K562 (cell line): ENCODE data around the gene SOWAHA. TPM values are rescaled to one million over a fixed set of nuclear protein-coding genes. Genes with fewer than 3 reads are reported as not detected.

ENCODE experiments used
- AFF4 ChIP-seq: sonication (generic); formaldehyde crosslinking; IDR thresholded peaks from 2 replicates; pipeline ENCODE4 v1.8.0; 2023; ENCODE audit warnings: mild to moderate bottlenecking, missing genetic modification reagents
- CREM ChIP-seq: IDR thresholded peaks from 2 replicates; pipeline ENCODE4 v1.6.1; 2014; ENCODE audit warnings: antibody characterized with exemption, low read depth
- DACH1 ChIP-seq: fragments of 450-650 bp; IDR thresholded peaks from 2 replicates; pipeline ENCODE4 v1.6.1; 2018; ENCODE audit not compliant: partially characterized antibody
- FOXM1 ChIP-seq, 2 experiments: fragments of 450-650 bp in 1 of 2; sonication (generic) in 1 of 2; formaldehyde crosslinking in 1 of 2; IDR thresholded peaks; 2 replicates each; pipeline versions ENCODE4 v1.6.1 to v1.9.0; 2017 to 2022; ENCODE audit warnings: low read depth in 2 of 2, mild to moderate bottlenecking in 2 of 2, missing genetic modification reagents in 1 of 2, moderate library complexity in 1 of 2
- HMGN3 ChIP-seq: IDR thresholded peaks from 2 replicates; pipeline ENCODE4 v1.6.1; 2011; ENCODE audit warnings: borderline replicate concordance, low read depth, mild to moderate bottlenecking, mixed read lengths, low read length; ENCODE audit not compliant: insufficient read length; ENCODE audit errors: extremely low read depth
- NUFIP1 ChIP-seq: fragments of 450-650 bp; IDR thresholded peaks from 2 replicates; pipeline ENCODE4 v1.6.1; 2018; ENCODE audit not compliant: partially characterized antibody
- RAD51 ChIP-seq: fragments of 450-650 bp; IDR thresholded peaks from 2 replicates; pipeline ENCODE4 v1.7.1; 2016; ENCODE audit warnings: low read depth, mild to moderate bottlenecking, borderline replicate concordance
- RB1 ChIP-seq: fragments of 450-650 bp; IDR thresholded peaks from 2 replicates; pipeline ENCODE4 v1.6.1; 2017; ENCODE audit warnings: low read depth, mild to moderate bottlenecking
- SRF ChIP-seq, 2 experiments: fragments of 250-450, 450-650 bp in 1 of 2; sonication (Bioruptor Pico) in 1 of 2; sonication (generic) in 1 of 2; formaldehyde crosslinking; IDR thresholded peaks; 2 replicates each; pipeline versions ENCODE4 v1.5.0 to v1.5.1; 2020 to 2022; ENCODE audit warnings: mild to moderate bottlenecking in 1 of 2, missing genetic modification reagents in 1 of 2
- TAL1 ChIP-seq: fragments of 450-650 bp; IDR thresholded peaks from 2 replicates; pipeline ENCODE4 v1.6.1; 2016; ENCODE audit warnings: mild to moderate bottlenecking
- TCF7 ChIP-seq: sonication (generic); IDR thresholded peaks from 2 replicates; pipeline ENCODE4 v1.6.1; 2016; ENCODE audit warnings: antibody characterized with exemption, borderline replicate concordance
- USF2 ChIP-seq: sonication (generic); formaldehyde crosslinking; IDR thresholded peaks from 2 replicates; pipeline ENCODE4 v1.5.0; 2020; ENCODE audit warnings: missing genetic modification reagents
- YBX1 ChIP-seq: fragments of 450-650 bp; IDR thresholded peaks from 2 replicates; pipeline ENCODE4 v1.7.1; 2016; ENCODE audit warnings: mild to moderate bottlenecking
- ZNF12 ChIP-seq: sonication (generic); formaldehyde crosslinking; IDR thresholded peaks from 2 replicates; pipeline ENCODE4 v1.4.0; 2020; ENCODE audit warnings: mild to moderate bottlenecking, missing genetic modification reagents
- ZNF274 ChIP-seq: IDR thresholded peaks from 2 replicates; pipeline ENCODE4 v1.6.1; 2011; ENCODE audit warnings: low read depth, mild to moderate bottlenecking, low read length, moderate library complexity, borderline replicate concordance
- ZNF311 ChIP-seq: fragments of 250-450 bp; sonication (Bioruptor Pico); IDR thresholded peaks from 2 replicates; pipeline ENCODE4 v1.4.0; 2020; ENCODE audit warnings: mild to moderate bottlenecking, moderate library complexity
- ZNF41 ChIP-seq: fragments of 250-450 bp; sonication (Bioruptor Pico); conservative IDR thresholded peaks from 2 replicates; pipeline ENCODE4 v1.4.0; 2020; ENCODE audit warnings: mild to moderate bottlenecking
- ZNF785 ChIP-seq: fragments of 250-450 bp; sonication (Bioruptor Pico); IDR thresholded peaks from 2 replicates; pipeline ENCODE4 v1.4.0; 2020; ENCODE audit warnings: mild to moderate bottlenecking
- polyA plus RNA-seq, 8 experiments: library from polyadenylated mRNA; depleted of rRNA in 4 of 8; stranded (reverse) in 5 of 8; unstranded in 3 of 8; fragments of >200 nt; fragmentation: Nextera tagmentation in 2 of 8; fragmentation: Illumina TruSeq in 1 of 8; extraction: Ambion mirVana in 2 of 8; extraction: Trizol in 1 of 8; gene quantifications; 2 replicates each; pipeline versions ENCODE4 v1.2.1 to v1.2.3, GENCODE V29; 2011 to 2014; ENCODE audit warnings: inconsistent platforms in 1 of 8, missing spikeins in 1 of 8
- total RNA-seq, 7 experiments: library from RNA; depleted of rRNA in 6 of 7; stranded (reverse); fragments of >200 nt in 6 of 7; fragmentation: Illumina TruSeq in 2 of 7; extraction: Trizol in 2 of 7; gene quantifications; 2 replicates each; pipeline versions ENCODE4 v1.2.1 to v1.2.3, GENCODE V29; 2011 to 2021; ENCODE audit warnings: low replicate concordance in 1 of 7
- TF ChIP-seq, protein P1 (sequence below), 2 experiments: fragments of 450-650 bp; conservative IDR thresholded peaks; 2 replicates each; pipeline ENCODE4 v1.6.1; 2017; ENCODE audit warnings: mild to moderate bottlenecking in 2 of 2, moderate library complexity in 2 of 2
- TF ChIP-seq, protein P2 (sequence below): fragments of 450-650 bp; IDR thresholded peaks from 2 replicates; pipeline ENCODE4 v1.7.0; 2016; ENCODE audit warnings: borderline replicate concordance

The SOWAHA gene
- total and polyA plus RNA-seq, 9 of the 15 experiments (the other 6 are each of a cell fraction or from before 2014, with no cell fraction given), result not detected

- TF ChIP-seq USF2 (CRISPR knock-in tag) (no peak), ZNF311 (no peak), HMGN3 (peak; percentile 3), AFF4 (CRISPR knock-in tag) (peak; percentile 55; the same call in 1 of the 2 replicates), TCF7 (no peak), ZNF12 (CRISPR knock-in tag) (no peak), ZNF41 (CRISPR knock-in tag) (no peak), CREM (peak; percentile 55; the same call in 1 of the 2 replicates), RAD51 (no peak), ZNF274 (no peak), YBX1 (no peak), DACH1 (no peak), RB1 (peak; percentile 88), FOXM1 (IDR thresholded peaks at IDR 0.05; ENCODE audit: low read depth) (no peak), FOXM1 (CRISPR knock-in tag; IDR thresholded peaks at IDR 0.05; ENCODE audit: low read depth) (0 out of 2 replicates have a peak, but pooled peaks have one; percentile 66), NUFIP1 (no peak), ZNF785 (CRISPR knock-in tag) (no peak), SRF (CRISPR knock-in tag; IDR thresholded peaks at IDR 0.05) (no peak), TAL1 (0 out of 2 replicates have a peak, but pooled peaks have one; percentile 6)
- TF ChIP-seq, protein P1, sequence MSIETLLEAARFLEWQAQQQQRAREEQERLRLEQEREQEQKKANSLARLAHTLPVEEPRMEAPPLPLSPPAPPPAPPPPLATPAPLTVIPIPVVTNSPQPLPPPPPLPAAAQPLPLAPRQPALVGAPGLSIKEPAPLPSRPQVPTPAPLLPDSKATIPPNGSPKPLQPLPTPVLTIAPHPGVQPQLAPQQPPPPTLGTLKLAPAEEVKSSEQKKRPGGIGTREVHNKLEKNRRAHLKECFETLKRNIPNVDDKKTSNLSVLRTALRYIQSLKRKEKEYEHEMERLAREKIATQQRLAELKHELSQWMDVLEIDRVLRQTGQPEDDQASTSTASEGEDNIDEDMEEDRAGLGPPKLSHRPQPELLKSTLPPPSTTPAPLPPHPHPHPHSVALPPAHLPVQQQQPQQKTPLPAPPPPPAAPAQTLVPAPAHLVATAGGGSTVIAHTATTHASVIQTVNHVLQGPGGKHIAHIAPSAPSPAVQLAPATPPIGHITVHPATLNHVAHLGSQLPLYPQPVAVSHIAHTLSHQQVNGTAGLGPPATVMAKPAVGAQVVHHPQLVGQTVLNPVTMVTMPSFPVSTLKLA (conservative IDR thresholded peaks at IDR 0.05), result peak in 1 of 2 experiments; percentile 52; a peak in 2 of 4 replicates
- TF ChIP-seq, protein P2, sequence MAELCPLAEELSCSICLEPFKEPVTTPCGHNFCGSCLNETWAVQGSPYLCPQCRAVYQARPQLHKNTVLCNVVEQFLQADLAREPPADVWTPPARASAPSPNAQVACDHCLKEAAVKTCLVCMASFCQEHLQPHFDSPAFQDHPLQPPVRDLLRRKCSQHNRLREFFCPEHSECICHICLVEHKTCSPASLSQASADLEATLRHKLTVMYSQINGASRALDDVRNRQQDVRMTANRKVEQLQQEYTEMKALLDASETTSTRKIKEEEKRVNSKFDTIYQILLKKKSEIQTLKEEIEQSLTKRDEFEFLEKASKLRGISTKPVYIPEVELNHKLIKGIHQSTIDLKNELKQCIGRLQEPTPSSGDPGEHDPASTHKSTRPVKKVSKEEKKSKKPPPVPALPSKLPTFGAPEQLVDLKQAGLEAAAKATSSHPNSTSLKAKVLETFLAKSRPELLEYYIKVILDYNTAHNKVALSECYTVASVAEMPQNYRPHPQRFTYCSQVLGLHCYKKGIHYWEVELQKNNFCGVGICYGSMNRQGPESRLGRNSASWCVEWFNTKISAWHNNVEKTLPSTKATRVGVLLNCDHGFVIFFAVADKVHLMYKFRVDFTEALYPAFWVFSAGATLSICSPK, result no peak
These were observed 16.8 kb downstream of the SOWAHA start (continued) for GRCh38 chr5:132829742-132830435.
